GM23248 (cell line): ENCODE results near the gene SCRN2. TPM values are rescaled to one million over a fixed set of nuclear protein-coding genes. Genes with fewer than 3 reads are reported as not detected.

Experiments used
- DNase-seq: peaks from one replicate; pipeline ENCODE4 v3.0.0-alpha.2; 2015
- H2AFZ ChIP-seq: fragments of 200-600 bp; sonication (generic); 2 replicates; pipeline ENCODE4 v1.6.1; 2016; ENCODE audit warnings: antibody characterized with exemption
- H3F3A ChIP-seq: fragments of 200-600 bp; sonication (generic); 2 replicates; pipeline ENCODE4 v1.6.1; 2016; ENCODE audit warnings: mild to moderate bottlenecking, antibody characterized with exemption, mixed run types; ENCODE audit not compliant: insufficient read depth
- H3K27ac ChIP-seq: fragments of 200-600 bp; sonication (generic); 2 replicates; pipeline ENCODE4 v1.5.1; 2016; ENCODE audit warnings: mild to moderate bottlenecking
- H3K27me3 ChIP-seq: fragments of 200-600 bp; sonication (generic); replicated peaks from 2 replicates; pipeline ENCODE4 v1.6.1; 2016; ENCODE audit warnings: mild to moderate bottlenecking; ENCODE audit not compliant: insufficient read depth
- H3K36me3 ChIP-seq: fragments of 200-600 bp; sonication (generic); 2 replicates; pipeline ENCODE4 v1.6.1; 2016; ENCODE audit warnings: low read depth, mild to moderate bottlenecking
- H3K4me1 ChIP-seq: fragments of 200-600 bp; sonication (generic); 2 replicates; pipeline ENCODE4 v1.6.1; 2016; ENCODE audit warnings: mild to moderate bottlenecking; ENCODE audit not compliant: insufficient read depth
- H3K4me2 ChIP-seq: fragments of 200-600 bp; sonication (generic); one replicate; pipeline ENCODE4 v1.6.1; 2016; ENCODE audit warnings: mild to moderate bottlenecking; ENCODE audit not compliant: unreplicated experiment
- H3K4me3 ChIP-seq: fragments of 200-600 bp; sonication (generic); 2 replicates; pipeline ENCODE4 v1.5.1; 2016; ENCODE audit warnings: mild to moderate bottlenecking
- H3K79me2 ChIP-seq: fragments of 200-600 bp; sonication (generic); 2 replicates; pipeline ENCODE4 v1.6.1; 2016; ENCODE audit warnings: mild to moderate bottlenecking; ENCODE audit not compliant: insufficient read depth
- H3K9ac ChIP-seq: fragments of 200-600 bp; sonication (generic); 2 replicates; pipeline ENCODE4 v1.6.1; 2016; ENCODE audit warnings: mild to moderate bottlenecking
- H3K9me2 ChIP-seq: fragments of 200-600 bp; sonication (generic); 2 replicates; pipeline ENCODE4 v1.6.1; 2016; ENCODE audit warnings: mixed run types, mild to moderate bottlenecking, moderate library complexity; ENCODE audit not compliant: insufficient read depth
- H3K9me3 ChIP-seq: fragments of 200-600 bp; sonication (generic); one replicate; pipeline ENCODE4 v1.6.1; 2017; ENCODE audit warnings: low read depth
- H4K20me1 ChIP-seq: fragments of 200-600 bp; sonication (generic); 2 replicates; pipeline ENCODE4 v1.6.0; 2016; ENCODE audit not compliant: insufficient read depth
- EZH2 ChIP-seq: fragments of 200-600 bp; sonication (generic); IDR thresholded peaks from 2 replicates; pipeline ENCODE4 v1.6.1; 2018; ENCODE audit warnings: antibody characterized with exemption, mild to moderate bottlenecking; ENCODE audit not compliant: insufficient read depth, poor library complexity, severe bottlenecking
- EZH2phosphoT487 ChIP-seq: fragments of 200-600 bp; sonication (generic); IDR thresholded peaks from 2 replicates; pipeline ENCODE4 v1.6.1; 2018; ENCODE audit warnings: antibody characterized with exemption, moderate library complexity, mild to moderate bottlenecking, low read depth; ENCODE audit not compliant: insufficient read depth
- WGBS, 2 experiments: methylation state at CpG; one replicate each; pipeline ENCODE4 v1.1.6; 2015 to 2017; ENCODE audit warnings: low lambda C conversion rate in 2 of 2, low coverage in 1 of 2; ENCODE audit errors: missing lambda C conversion rate in 2 of 2; 5-methylcytosine and 5-hydroxymethylcytosine counted together
- in situ Hi-C: fragments of 300-500 bp; cut with MboI; formaldehyde crosslinking; loops from 2 replicates; pipeline ENCODE4 v1.15.0; 2020
- polyA plus RNA-seq: library from polyadenylated mRNA; unstranded; fragments of >200 nt; fragmentation: Nextera tagmentation; extraction: Ambion mirVana; gene quantifications from 2 replicates; pipeline ENCODE4 v1.2.1, GENCODE V29; 2016
- total RNA-seq: library from RNA; depleted of rRNA; stranded (reverse); fragments of >200 nt; shearing (Covaris generic); gene quantifications from 2 replicates; pipeline ENCODE4 v1.2.3, GENCODE V29; 2014

The SCRN2 gene
- total and polyA plus RNA-seq, 2 experiments from 2014 or later, result 39.5 to 41.2 TPM

GRCh38 chr17:47831003-47831933, 9.8 kb downstream of the SCRN2 start, which contains the start of the genes LRRC46 and MRPL10:
LRRC46 (plus strand) TSS chr17:47831670; CDS start chr17:47831990, 320 bp downstream.
MRPL10 (minus strand) TSS chr17:47831541; CDS start chr17:47831511, 30 bp downstream.
- in situ Hi-C loops, result no loop called here
- WGBS, 2 experiments, result 1% methylated on average over 32 to 42 of the region's 42 CpGs
- H3K9me2 ChIP-seq, result no peaks in the 10 kb centered on the region

GRCh38 chr17:47830396-47831002, 10.6 kb downstream of the SCRN2 start:
- H4K20me1 ChIP-seq, result no peaks in the 10 kb centered on the region
- TF ChIP-seq EZH2phosphoT487 (no peak), EZH2 (no peak)
- in situ Hi-C loops, result no loop called here
- H3K27ac ChIP-seq, result peak overlapping the region; percentile 63
- peaks cover 5% of the 10 kb centered on the region; the same call in 1 of the 2 replicates for H3K36me3 ChIP-seq
- H3K4me2 ChIP-seq, result peak overlapping the region; percentile 75
- no peak for DNase-seq
- peaks cover 13% of the 10 kb centered on the region; the same call in 1 of the 2 replicates for H3F3A ChIP-seq
- 71 to 73% methylated on average over 16 to 18 of the region's 18 CpGs for WGBS, 2 experiments
- peak overlapping the region; percentile 81 for H2AFZ ChIP-seq
- H3K9ac ChIP-seq, result peak overlapping the region; percentile 81
- peak overlapping the region; percentile 86 for H3K4me3 ChIP-seq
- peaks cover 9% of the 10 kb centered on the region; the same call in 1 of the 2 replicates for H3K4me1 ChIP-seq
- H3K9me2 ChIP-seq, result no peaks in the 10 kb centered on the region
- no peaks in the 10 kb centered on the region for H3K27me3 ChIP-seq
- no peaks in the 10 kb centered on the region for H3K9me3 ChIP-seq
- H3K79me2 ChIP-seq, result peaks cover 27% of the 10 kb centered on the region

More at GRCh38 chr17:47831003-47831933, 9.8 kb downstream of the SCRN2 start, which contains the start of the genes LRRC46 and MRPL10:
- no peaks in the 10 kb centered on the region for H3K27me3 ChIP-seq
- no peak for TF ChIP-seq EZH2
- TF ChIP-seq EZH2phosphoT487, result no peak
- peak; percentile 97 for DNase-seq
- H3K4me2 ChIP-seq, result peak within 1 kb of the TSS; percentile 75
- H3K36me3 ChIP-seq, result peaks cover 1% of the 10 kb centered on the region; the same call in 1 of the 2 replicates
- peaks cover 9% of the 10 kb centered on the region; the same call in 1 of the 2 replicates for H3K4me1 ChIP-seq
- peaks cover 13% of the 10 kb centered on the region; the same call in 1 of the 2 replicates for H3F3A ChIP-seq
- H3K79me2 ChIP-seq, result peaks cover 27% of the 10 kb centered on the region
- peak within 1 kb of the TSS; percentile 81 for H2AFZ ChIP-seq
- H4K20me1 ChIP-seq, result no peaks in the 10 kb centered on the region
- no peaks in the 10 kb centered on the region for H3K9me3 ChIP-seq
- H3K4me3 ChIP-seq, result peak within 1 kb of the TSS; percentile 86
- peak within 1 kb of the TSS; percentile 63 for H3K27ac ChIP-seq
- H3K9ac ChIP-seq, result peak within 1 kb of the TSS; percentile 81

GRCh38 chr17:47829870-47830269, 11.2 kb downstream of the SCRN2 start:
- Histone ChIP-seq H3K9me3 (no peaks in the 10 kb centered on the region), H3K4me2 (peak overlapping the region; percentile 75), H3K79me2 (peaks cover 27% of the 10 kb centered on the region), H3K36me3 (peaks cover 7% of the 10 kb centered on the region; the same call in 1 of the 2 replicates), H3K4me3 (peak overlapping the region; percentile 86; the same call in 1 of the 2 replicates), H4K20me1 (no peaks in the 10 kb centered on the region), H2AFZ (no peak overlapping the region), H3F3A (peaks cover 13% of the 10 kb centered on the region; the same call in 1 of the 2 replicates), H3K9ac (peak overlapping the region; percentile 81; the same call in 1 of the 2 replicates), H3K27me3 (no peaks in the 10 kb centered on the region), H3K27ac (no peak overlapping the region), H3K9me2 (no peaks in the 10 kb centered on the region), H3K4me1 (peaks cover 9% of the 10 kb centered on the region; the same call in 1 of the 2 replicates)
- no peak for DNase-seq
- TF ChIP-seq EZH2, result no peak
- TF ChIP-seq EZH2phosphoT487, result no peak
- WGBS, 2 experiments, result 66 to 73% methylated on average over 3 of the region's 3 CpGs
- in situ Hi-C loops, result no loop called here

GRCh38 chr17:47823519-47823918, 17.6 kb downstream of the SCRN2 start:
- peaks cover 10% of the 10 kb centered on the region for H3K4me1 ChIP-seq
- H4K20me1 ChIP-seq, result no peaks in the 10 kb centered on the region
- H2AFZ ChIP-seq, result no peak overlapping the region
- H3K4me2 ChIP-seq, result no peak overlapping the region
- H3K27ac ChIP-seq, result no peak overlapping the region
- no peaks in the 10 kb centered on the region for H3K9me3 ChIP-seq
- H3K4me3 ChIP-seq, result no peak overlapping the region
- no peaks in the 10 kb centered on the region for H3K27me3 ChIP-seq
- no peak for DNase-seq
- peaks cover 7% of the 10 kb centered on the region; the same call in 1 of the 2 replicates for H3K36me3 ChIP-seq
- in situ Hi-C loops, result no loop called here
- H3K79me2 ChIP-seq, result peaks cover 2% of the 10 kb centered on the region
- H3K9ac ChIP-seq, result no peak overlapping the region
- no peak for TF ChIP-seq EZH2phosphoT487
- no peak for TF ChIP-seq EZH2
- 93 to 95% methylated on average over 4 of the region's 4 CpGs for WGBS, 2 experiments
- no peaks in the 10 kb centered on the region for H3F3A ChIP-seq
- H3K9me2 ChIP-seq, result no peaks in the 10 kb centered on the region
